Measurements from ENCODE around the gene ARHGAP24.

ARHGAP24 gene

DNA sequence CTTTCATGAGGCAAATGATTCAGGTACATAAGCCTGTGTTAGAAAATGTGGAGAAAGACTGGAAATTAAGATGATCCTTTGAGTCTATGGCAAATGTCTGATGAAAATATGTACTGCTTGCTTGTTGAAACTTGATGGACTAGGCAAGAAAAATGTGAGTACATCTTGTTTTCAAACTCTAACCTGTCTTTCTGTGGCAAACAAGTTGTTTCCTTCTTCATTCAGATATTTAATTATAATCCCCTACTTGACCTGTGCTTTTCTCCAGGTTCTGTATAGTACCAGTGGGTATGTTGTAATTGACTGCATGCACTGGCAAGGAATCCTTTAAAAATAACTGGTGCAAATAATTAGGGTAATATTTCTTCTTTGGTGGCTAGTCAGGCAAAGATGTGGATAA is 136.7 kb downstream of the ARHGAP24 start:
- in situ Hi-C loops (cut with MboI; ENCODE audit: low sequenced_read_pairs, unreplicated experiment) = no loop called here
- DNase-seq (ENCODE audit: low spot score) = no peak
- TF ChIP-seq CTCF (IDR thresholded peaks at IDR 0.05; ENCODE audit: borderline replicate concordance, control extremely low read depth, extremely low read depth, insufficient read depth, missing control alignments) = no peak

DNA sequence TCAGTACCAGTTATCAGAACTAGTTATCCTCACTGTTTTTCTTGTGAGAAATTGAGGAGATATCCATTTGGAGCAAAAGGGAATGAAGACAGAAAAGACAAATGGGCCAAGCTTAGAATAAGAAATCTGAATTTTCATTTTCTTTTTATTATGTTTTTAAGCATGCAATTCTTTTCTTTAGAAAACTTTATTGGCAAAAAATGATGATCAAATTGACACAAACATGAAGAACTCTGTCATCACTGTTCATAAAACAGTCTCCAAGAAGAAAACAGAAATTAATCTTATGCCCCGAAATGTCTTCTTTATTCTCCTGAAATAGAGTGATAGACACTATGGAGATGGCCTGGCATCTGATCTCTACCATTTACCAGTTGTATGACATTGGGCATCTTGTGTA is 139.0 kb downstream of the ARHGAP24 start:
- no peak for DNase-seq (ENCODE audit: low spot score)
- no peak for TF ChIP-seq CTCF (IDR thresholded peaks at IDR 0.05; ENCODE audit: borderline replicate concordance, control extremely low read depth, extremely low read depth, insufficient read depth, missing control alignments)
- in situ Hi-C loops (cut with MboI; ENCODE audit: low sequenced_read_pairs, unreplicated experiment) = no loop called here

GRCh38 chr4:85615952-85616351 is 141.0 kb downstream of the ARHGAP24 start:
- no peak for DNase-seq (ENCODE audit: low spot score)
- in situ Hi-C loops (cut with MboI; ENCODE audit: low sequenced_read_pairs, unreplicated experiment) = no loop called here

GRCh38 chr4:85617202-85617601 is 142.3 kb downstream of the ARHGAP24 start:
- TF ChIP-seq CTCF (IDR thresholded peaks at IDR 0.05; ENCODE audit: borderline replicate concordance, control extremely low read depth, extremely low read depth, insufficient read depth, missing control alignments) = no peak
- DNase-seq (ENCODE audit: low spot score) = no peak
- in situ Hi-C loops (cut with MboI; ENCODE audit: low sequenced_read_pairs, unreplicated experiment) = no loop called here

More at GRCh38 chr4:85615952-85616351, 141.0 kb downstream of the ARHGAP24 start:
- no peak for TF ChIP-seq CTCF (IDR thresholded peaks at IDR 0.05; ENCODE audit: borderline replicate concordance, control extremely low read depth, extremely low read depth, insufficient read depth, missing control alignments)

- DNase-seq (ENCODE audit: low spot score) = no peak
- in situ Hi-C loops (cut with MboI; ENCODE audit: low sequenced_read_pairs, unreplicated experiment) = no loop called here
Observed at GRCh38 chr4:85632981-85633380, 158.0 kb downstream of the ARHGAP24 start.

GRCh38 chr4:85637778-85638177 is 162.8 kb downstream of the ARHGAP24 start:
- DNase-seq (ENCODE audit: low spot score) = no peak
- in situ Hi-C loops (cut with MboI; ENCODE audit: low sequenced_read_pairs, unreplicated experiment) = no loop called here
- TF ChIP-seq CTCF (IDR thresholded peaks at IDR 0.05; ENCODE audit: borderline replicate concordance, control extremely low read depth, extremely low read depth, insufficient read depth, missing control alignments) = no peak

More at GRCh38 chr4:85632981-85633380, 158.0 kb downstream of the ARHGAP24 start:
- no peak for TF ChIP-seq CTCF (IDR thresholded peaks at IDR 0.05; ENCODE audit: borderline replicate concordance, control extremely low read depth, extremely low read depth, insufficient read depth, missing control alignments)

DNA sequence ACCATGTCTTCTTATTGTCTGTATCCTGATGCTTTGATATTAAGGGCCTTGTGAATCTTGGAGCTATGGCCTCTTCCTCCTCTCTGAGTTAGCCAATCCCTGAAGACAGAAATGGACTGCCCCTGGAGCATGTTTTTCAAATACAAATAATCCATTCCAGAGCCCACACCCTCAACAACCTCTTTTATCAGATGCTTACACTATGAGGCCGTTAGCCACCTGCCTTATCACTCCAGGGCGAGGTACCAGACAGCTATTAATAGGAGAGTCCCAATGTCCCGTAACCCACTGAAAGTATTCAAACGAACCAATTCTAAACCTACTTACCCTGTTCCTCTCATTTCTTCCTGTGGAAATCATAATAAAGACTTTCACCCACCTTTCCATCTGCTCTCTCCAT is 165.0 kb downstream of the ARHGAP24 start:
- TF ChIP-seq CTCF (IDR thresholded peaks at IDR 0.05; ENCODE audit: borderline replicate concordance, control extremely low read depth, extremely low read depth, insufficient read depth, missing control alignments) = no peak
- in situ Hi-C loops (cut with MboI; ENCODE audit: low sequenced_read_pairs, unreplicated experiment) = no loop called here

More for the DNA sequence above, 165.0 kb downstream of the ARHGAP24 start:
- no peak for DNase-seq (ENCODE audit: low spot score)

Measured in GM13976 (cell line).